Hepatocyte (in vitro differentiated cells): ENCODE measurements around the gene PDK1. TPM values are rescaled to one million over a fixed set of nuclear protein-coding genes. Genes with fewer than 3 reads are reported as not detected.

Experiments
- DNase-seq: peaks from one replicate; pipeline ENCODE4 v3.0.0-alpha.2; 2016; ENCODE audit warnings: low spot score
- H2AFZ ChIP-seq: fragments of 200-600 bp; sonication (generic); 2 replicates; pipeline ENCODE4 v1.6.0; 2016; ENCODE audit warnings: antibody characterized with exemption, mild to moderate bottlenecking
- H3K27ac ChIP-seq: fragments of 200-600 bp; sonication (generic); 2 replicates; pipeline ENCODE4 v1.5.1; 2016; ENCODE audit warnings: mild to moderate bottlenecking
- H3K27me3 ChIP-seq: fragments of 200-600 bp; sonication (generic); 2 replicates; pipeline ENCODE4 v1.6.1; 2016
- H3K36me3 ChIP-seq: fragments of 200-600 bp; sonication (generic); replicated peaks from 2 replicates; pipeline ENCODE4 v1.5.1; 2016; ENCODE audit warnings: low read depth; ENCODE audit not compliant: insufficient read depth
- H3K4me1 ChIP-seq: fragments of 200-600 bp; sonication (generic); 2 replicates; pipeline ENCODE4 v1.5.1; 2016; ENCODE audit warnings: mild to moderate bottlenecking, moderate library complexity; ENCODE audit not compliant: insufficient read depth
- H3K4me2 ChIP-seq: fragments of 200-600 bp; sonication (generic); 2 replicates; pipeline ENCODE4 v1.6.0; 2016
- H3K4me3 ChIP-seq: fragments of 200-600 bp; sonication (generic); 2 replicates; pipeline ENCODE4 v1.5.1; 2016; ENCODE audit warnings: mild to moderate bottlenecking
- H3K79me2 ChIP-seq: fragments of 200-600 bp; sonication (generic); 2 replicates; pipeline ENCODE4 v1.6.0; 2017; ENCODE audit warnings: mild to moderate bottlenecking
- H3K9me2 ChIP-seq: fragments of 200-600 bp; sonication (generic); replicated peaks from 2 replicates; pipeline ENCODE4 v1.6.0; 2017; ENCODE audit warnings: mild to moderate bottlenecking; ENCODE audit not compliant: insufficient read depth
- H3K9me3 ChIP-seq: fragments of 200-600 bp; sonication (generic); 2 replicates; pipeline ENCODE4 v1.5.1; 2016; ENCODE audit warnings: low read depth, mild to moderate bottlenecking
- H4K20me1 ChIP-seq: fragments of 200-600 bp; sonication (generic); 2 replicates; pipeline ENCODE4 v1.6.0; 2016; ENCODE audit warnings: mild to moderate bottlenecking; ENCODE audit not compliant: insufficient read depth, poor library complexity, severe bottlenecking
- CTCF ChIP-seq: fragments of 200-600 bp; sonication (generic); IDR thresholded peaks from 2 replicates; pipeline ENCODE4 v1.5.1; 2016; ENCODE audit warnings: antibody characterized with exemption, mild to moderate bottlenecking; ENCODE audit not compliant: poor library complexity
- EZH2 ChIP-seq: fragments of 200-600 bp; sonication (generic); IDR thresholded peaks from 2 replicates; pipeline ENCODE4 v1.6.1; 2016; ENCODE audit warnings: antibody characterized with exemption, mild to moderate bottlenecking, borderline replicate concordance
- EZH2phosphoT487 ChIP-seq: fragments of 200-600 bp; sonication (generic); IDR thresholded peaks from one replicate; pipeline ENCODE4 v1.6.1; 2018; ENCODE audit warnings: antibody characterized with exemption, mild to moderate bottlenecking, low read depth, moderate library complexity; ENCODE audit not compliant: unreplicated experiment, severe bottlenecking
- WGBS: methylation state at CpG from one replicate; pipeline ENCODE4 v1.1.6; 2016; ENCODE audit warnings: low lambda C conversion rate; ENCODE audit errors: missing lambda C conversion rate; 5-methylcytosine and 5-hydroxymethylcytosine counted together
- polyA plus RNA-seq: library from polyadenylated mRNA; unstranded; fragments of >200 nt; fragmentation: Nextera tagmentation; extraction: Ambion mirVana; gene quantifications from 2 replicates; pipeline ENCODE4 v1.2.1, GENCODE V29; 2016
- total RNA-seq: library from RNA; depleted of rRNA; stranded (reverse); fragments of >200 nt; gene quantifications from 2 replicates; pipeline ENCODE4 v1.2.3, GENCODE V29; 2014

Gene PDK1
- total and polyA plus RNA-seq, 2 experiments from 2014 or later, result 8.0 to 13.1 TPM

DNA sequence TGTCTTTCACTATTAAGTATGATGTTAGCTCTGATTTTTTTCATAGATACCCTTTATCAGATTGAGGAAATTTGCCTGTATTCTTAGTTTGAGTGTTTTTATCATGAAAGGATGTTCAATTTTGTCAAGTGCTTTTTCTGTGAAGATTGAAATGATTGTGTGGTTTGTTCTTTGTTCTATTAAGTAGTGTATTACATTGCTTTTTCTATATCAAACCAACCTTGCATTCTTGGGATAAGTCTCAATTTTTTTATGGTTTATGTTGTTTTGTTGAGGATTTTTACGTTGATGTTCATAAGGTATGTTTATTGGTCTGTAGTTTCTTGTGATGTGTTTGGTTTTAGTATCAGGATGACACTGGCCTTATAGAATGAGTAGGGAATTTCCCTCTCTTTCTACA lies 19.1 kb downstream of the PDK1 start:
- Histone ChIP-seq H3K9me2 (no peaks in the 10 kb centered on the region), H3K4me2 (no peak overlapping the region), H3K4me3 (no peak overlapping the region), H3K9me3 (peaks cover 26% of the 10 kb centered on the region), H3K79me2 (no peaks in the 10 kb centered on the region), H3K4me1 (no peaks in the 10 kb centered on the region), H3K27me3 (no peaks in the 10 kb centered on the region), H3K36me3 (no peaks in the 10 kb centered on the region), H2AFZ (no peak overlapping the region), H4K20me1 (no peaks in the 10 kb centered on the region), H3K27ac (no peak overlapping the region)
- WGBS, result 97% methylated on average over 1 of the region's 1 CpG
- no peak for DNase-seq
- TF ChIP-seq EZH2 (no peak), EZH2phosphoT487 (no peak), CTCF (no peak)

- Histone ChIP-seq H3K4me1 (no peaks in the 10 kb centered on the region), H2AFZ (no peak overlapping the region), H3K27me3 (no peaks in the 10 kb centered on the region), H3K9me3 (peaks cover 26% of the 10 kb centered on the region), H4K20me1 (no peaks in the 10 kb centered on the region), H3K27ac (no peak overlapping the region), H3K4me2 (no peak overlapping the region), H3K4me3 (no peak overlapping the region), H3K79me2 (no peaks in the 10 kb centered on the region), H3K9me2 (no peaks in the 10 kb centered on the region), H3K36me3 (no peaks in the 10 kb centered on the region)
- 100% methylated on average over 1 of the region's 1 CpG for WGBS
- TF ChIP-seq EZH2 (no peak), CTCF (no peak), EZH2phosphoT487 (no peak)
- DNase-seq, result no peak
These were observed 22.2 kb downstream of the PDK1 start for GRCh38 chr2:172578054-172578453.

GRCh38 chr2:172578860-172579512 lies 23.1 kb downstream of the PDK1 start:
- H3K79me2 ChIP-seq, result no peaks in the 10 kb centered on the region
- H3K4me1 ChIP-seq, result no peaks in the 10 kb centered on the region
- no peak overlapping the region for H3K4me2 ChIP-seq
- no peaks in the 10 kb centered on the region for H3K27me3 ChIP-seq
- H3K36me3 ChIP-seq, result no peaks in the 10 kb centered on the region
- no peaks in the 10 kb centered on the region for H4K20me1 ChIP-seq
- no peaks in the 10 kb centered on the region for H3K9me2 ChIP-seq
- peaks cover 25% of the 10 kb centered on the region for H3K9me3 ChIP-seq
- no peak overlapping the region for H2AFZ ChIP-seq
- H3K27ac ChIP-seq, result no peak overlapping the region
- WGBS, result 46% methylated on average over 2 of the region's 2 CpGs
- TF ChIP-seq EZH2phosphoT487, result no peak
- no peak for TF ChIP-seq EZH2
- no peak for TF ChIP-seq CTCF
- DNase-seq, result no peak
- H3K4me3 ChIP-seq, result no peak overlapping the region
